Stomach (tissue), 4 donors: ENCODE data around the gene ADGB.

Experiments used
- POLR2A ChIP-seq, 4 donors: fragments of 450-650 bp; IDR thresholded peaks; one replicate each; pipeline ENCODE4 v1.6.1; 2016; ENCODE audit warnings: antibody characterized with exemption in 4 of 4, control low read depth in 2 of 4, mild to moderate bottlenecking in 1 of 4, moderate library complexity in 1 of 4
- POLR2AphosphoS5 ChIP-seq, 3 donors: sonication (generic); formaldehyde crosslinking; IDR thresholded peaks; one replicate each; pipeline ENCODE4 v1.6.1; 2016; ENCODE audit warnings: antibody characterized with exemption in 3 of 3
- TF ChIP-seq, protein P1 (sequence below), 7 experiments: fragments of 450-650 bp in 4 of 7; fragments of 200-600 bp in 3 of 7; sonication (generic) in 3 of 7; IDR thresholded peaks; one replicate each; pipeline ENCODE4 v1.5.1; 2016 to 2019; ENCODE audit warnings: antibody characterized with exemption in 7 of 7, control low read depth in 2 of 7, mild to moderate bottlenecking in 1 of 7

DNA sequence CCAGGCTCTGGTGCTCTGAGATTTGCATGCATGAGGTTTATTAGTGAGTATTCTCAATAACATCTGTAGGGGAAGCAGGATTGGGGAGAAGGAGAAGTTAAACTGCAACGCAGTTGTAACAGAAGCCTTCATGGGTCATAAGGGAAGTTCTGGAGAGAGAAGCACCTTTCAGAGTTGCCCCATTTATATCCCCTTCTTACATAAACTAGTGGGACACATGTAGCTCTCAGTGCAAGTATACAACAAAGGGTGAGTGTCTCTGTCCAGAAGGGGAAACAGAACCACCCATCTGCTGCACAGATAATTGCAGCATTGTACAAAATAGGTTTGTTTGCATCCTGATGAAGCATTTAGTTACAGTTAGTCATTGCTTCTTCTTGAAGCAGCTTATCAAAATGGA, 4.3 kb upstream of the ADGB start:
- TF ChIP-seq, protein P1, sequence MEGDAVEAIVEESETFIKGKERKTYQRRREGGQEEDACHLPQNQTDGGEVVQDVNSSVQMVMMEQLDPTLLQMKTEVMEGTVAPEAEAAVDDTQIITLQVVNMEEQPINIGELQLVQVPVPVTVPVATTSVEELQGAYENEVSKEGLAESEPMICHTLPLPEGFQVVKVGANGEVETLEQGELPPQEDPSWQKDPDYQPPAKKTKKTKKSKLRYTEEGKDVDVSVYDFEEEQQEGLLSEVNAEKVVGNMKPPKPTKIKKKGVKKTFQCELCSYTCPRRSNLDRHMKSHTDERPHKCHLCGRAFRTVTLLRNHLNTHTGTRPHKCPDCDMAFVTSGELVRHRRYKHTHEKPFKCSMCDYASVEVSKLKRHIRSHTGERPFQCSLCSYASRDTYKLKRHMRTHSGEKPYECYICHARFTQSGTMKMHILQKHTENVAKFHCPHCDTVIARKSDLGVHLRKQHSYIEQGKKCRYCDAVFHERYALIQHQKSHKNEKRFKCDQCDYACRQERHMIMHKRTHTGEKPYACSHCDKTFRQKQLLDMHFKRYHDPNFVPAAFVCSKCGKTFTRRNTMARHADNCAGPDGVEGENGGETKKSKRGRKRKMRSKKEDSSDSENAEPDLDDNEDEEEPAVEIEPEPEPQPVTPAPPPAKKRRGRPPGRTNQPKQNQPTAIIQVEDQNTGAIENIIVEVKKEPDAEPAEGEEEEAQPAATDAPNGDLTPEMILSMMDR (IDR thresholded peaks at IDR 0.05): no peak
- TF ChIP-seq POLR2A (IDR thresholded peaks at IDR 0.05) (no peak), POLR2AphosphoS5 (IDR thresholded peaks at IDR 0.05) (no peak)
